GF-D8 (cell line): Measurements from ENCODE around the gene SFRP4.

Source experiments
- DNase-seq: peaks from one replicate; lab custom pipeline; 2025; lab: John Stamatoyannopoulos, UW

Gene SFRP4

GRCh38 chr7:37925620-37926019 lies 9.0 kb upstream of the SFRP4 start:
- DNase-seq, result no peak

DNA sequence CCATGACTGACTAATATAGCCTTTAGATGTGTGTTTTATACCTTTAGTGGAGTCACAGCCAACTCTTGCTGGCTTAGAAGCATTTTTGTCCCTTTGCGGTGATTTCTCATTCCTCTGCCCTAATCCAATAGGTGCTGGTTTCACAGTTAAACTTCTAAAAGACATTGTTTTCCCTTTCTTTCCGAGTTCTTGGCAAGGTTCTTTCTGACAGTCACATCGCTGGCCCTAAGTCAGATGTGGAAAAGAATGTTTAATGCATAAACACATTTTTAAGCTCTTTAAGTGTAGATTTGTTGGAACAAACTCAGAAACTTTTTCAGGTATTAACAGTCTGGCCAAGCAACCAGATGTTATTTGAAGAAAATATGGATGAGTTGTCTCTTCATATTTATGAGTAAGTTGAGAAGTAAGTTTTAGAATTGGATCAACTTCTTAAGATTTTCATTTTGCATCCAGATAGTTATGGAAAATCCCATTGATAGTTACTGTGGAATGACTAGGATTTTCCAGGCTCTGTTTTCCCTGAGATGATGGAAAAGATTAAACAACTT lies 7.9 kb upstream of the SFRP4 start:
- DNase-seq, result no peak

DNA sequence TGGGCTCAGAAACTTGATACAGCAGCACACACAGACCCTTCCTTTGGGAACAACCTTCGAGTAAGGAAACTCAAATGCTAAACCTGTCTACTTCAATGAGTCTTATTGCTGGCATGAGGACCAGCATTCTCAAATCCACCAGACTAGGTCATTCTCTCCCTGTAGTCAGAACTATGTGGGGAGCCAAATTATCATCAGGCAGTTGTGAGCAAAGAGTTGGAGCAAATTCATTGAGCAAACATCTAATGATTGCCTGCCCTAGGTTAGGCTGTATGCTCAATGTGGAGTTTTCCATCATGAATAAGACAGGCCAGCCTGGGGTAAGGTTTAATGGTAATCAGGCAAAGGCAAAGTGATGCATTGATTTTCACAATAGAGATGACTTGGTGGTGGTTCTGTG lies 7.4 kb upstream of the SFRP4 start:
- DNase-seq, result no peak

DNA sequence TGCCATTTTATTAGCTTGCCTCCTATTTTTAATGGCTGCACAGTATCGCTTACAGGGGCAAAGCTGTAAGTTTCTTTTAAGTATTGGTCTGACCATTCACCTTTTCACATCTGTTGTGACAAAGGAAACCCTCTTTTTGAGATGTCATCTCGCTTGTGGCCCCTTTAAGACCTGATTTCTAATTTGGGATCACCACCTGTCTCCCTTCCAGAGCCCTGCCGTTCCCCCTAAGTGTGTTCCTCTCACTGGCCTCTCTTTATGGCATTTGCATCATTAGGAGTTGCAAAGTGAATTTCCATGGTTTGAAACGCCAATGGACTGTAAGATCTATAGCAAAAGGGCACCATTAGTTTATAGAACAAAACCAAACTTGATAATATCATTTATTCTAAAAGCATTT lies 5.3 kb upstream of the SFRP4 start:
- DNase-seq, result no peak

GRCh38 chr7:37920849-37921805 lies 4.5 kb upstream of the SFRP4 start:
- DNase-seq, result peak; percentile 35

DNA sequence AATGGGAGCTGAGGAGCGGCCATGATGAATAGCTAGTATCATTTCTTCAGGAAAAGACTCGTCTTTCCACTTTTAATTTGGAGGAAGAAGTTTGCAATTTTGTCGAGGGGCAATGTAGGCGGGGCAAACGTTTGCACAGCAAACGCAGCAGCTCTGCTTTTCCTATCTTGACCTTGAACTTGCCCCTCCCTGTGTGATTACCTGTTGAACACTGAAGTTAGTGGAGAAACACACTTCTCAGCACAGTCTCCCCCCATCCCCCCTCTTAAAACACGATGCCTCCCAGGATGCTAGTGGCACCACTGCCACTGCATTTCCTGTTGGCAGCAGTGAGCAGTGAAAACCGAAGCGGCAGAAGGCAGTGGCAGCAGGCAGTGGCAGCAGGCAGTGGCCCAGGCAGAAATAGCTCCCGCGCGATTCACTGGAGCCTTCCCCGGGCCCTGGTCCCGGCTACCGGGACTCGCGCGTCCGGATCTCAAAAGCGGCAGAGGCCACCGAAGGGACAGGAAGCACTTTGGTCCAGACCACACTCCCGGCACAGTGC lies 3.8 kb upstream of the SFRP4 start, which contains the start of gene EPDR1:
TSS of gene EPDR1 (plus strand) at position 336 of the 544 bp plus-strand sequence. CDS start 300 bp downstream, outside the sequence.
- DNase-seq, result peak; percentile 56

DNA sequence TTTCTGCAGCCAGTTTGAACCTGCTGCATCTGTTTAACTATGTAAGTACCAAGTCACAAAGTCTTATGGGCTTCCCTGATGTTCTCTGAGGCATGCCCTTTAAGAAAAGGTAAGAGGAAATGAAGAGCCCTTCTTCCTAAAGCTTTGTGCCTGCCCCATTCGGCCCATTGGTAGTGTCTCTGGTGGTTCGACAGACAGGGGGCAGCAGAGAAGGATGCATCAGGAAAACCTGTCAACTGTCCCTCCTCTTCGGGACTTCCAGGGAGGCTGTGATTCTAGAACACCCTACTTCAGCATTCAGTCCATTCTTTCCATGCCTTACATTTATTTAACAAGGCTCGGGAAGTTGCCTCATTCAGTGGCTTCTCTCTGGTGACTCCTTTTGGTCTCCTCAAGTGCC lies 1.9 kb upstream of the SFRP4 start:
- DNase-seq, result no peak

DNA sequence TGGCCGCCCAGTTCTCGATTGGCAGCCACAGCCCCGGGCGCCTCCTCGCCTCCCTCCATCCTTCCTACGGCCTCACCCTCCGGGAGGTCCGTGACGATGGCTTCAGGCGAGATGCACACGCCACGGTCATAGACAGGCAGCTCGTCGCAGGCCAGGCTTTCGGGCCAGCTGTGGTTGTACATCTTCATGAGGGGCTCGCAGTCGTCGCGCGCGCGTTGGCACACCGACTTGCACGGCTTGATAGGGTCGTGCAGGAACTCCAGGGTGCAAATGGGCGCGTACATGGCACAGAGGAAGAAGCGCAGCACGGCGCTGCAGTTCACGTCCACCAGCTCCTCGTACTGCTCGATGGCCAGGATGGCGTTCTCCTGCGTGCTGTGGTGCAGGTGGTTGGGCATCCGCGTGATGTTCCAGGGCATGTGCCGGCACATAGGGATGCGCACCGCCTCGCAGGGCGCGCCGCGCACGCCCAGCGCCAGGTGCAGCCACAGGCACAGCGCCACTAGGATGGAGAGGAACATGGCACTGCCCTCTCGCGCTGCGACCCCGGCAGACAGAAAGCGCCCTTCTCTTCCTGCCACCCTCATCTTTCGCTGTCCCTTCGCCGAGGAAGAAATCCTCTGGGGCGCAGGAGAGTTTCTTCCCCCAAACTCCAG lies 472 bp downstream of the SFRP4 start:
- DNase-seq, result no peak

- DNase-seq, result no peak
Observed at GRCh38 chr7:37915438-37915837, 1.2 kb downstream of the SFRP4 start.

DNA sequence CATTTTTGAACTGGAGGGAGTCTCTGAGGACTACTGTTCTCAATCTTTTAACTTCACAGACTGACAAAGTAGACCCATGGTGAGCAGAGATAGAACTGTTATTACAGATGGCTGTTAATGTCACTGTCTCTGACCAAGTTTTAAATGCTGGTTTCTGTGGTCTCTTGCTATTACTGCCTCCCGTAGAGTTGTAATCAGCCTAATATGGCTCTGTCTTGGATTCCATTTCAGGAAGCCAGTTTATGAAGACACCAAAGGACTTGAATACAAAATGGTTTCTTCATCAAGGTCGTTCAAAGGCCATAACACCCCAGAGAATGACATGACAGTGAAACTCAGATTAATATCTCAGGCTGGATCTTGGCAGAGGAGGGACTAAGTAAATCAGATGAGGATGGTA lies 3.9 kb downstream of the SFRP4 start:
- no peak for DNase-seq

GRCh38 chr7:37908221-37908788 lies 8.3 kb downstream of the SFRP4 start:
- no peak for DNase-seq

- no peak for DNase-seq
Observed at GRCh38 chr7:37901890-37902524, 14.6 kb downstream of the SFRP4 start.

DNA sequence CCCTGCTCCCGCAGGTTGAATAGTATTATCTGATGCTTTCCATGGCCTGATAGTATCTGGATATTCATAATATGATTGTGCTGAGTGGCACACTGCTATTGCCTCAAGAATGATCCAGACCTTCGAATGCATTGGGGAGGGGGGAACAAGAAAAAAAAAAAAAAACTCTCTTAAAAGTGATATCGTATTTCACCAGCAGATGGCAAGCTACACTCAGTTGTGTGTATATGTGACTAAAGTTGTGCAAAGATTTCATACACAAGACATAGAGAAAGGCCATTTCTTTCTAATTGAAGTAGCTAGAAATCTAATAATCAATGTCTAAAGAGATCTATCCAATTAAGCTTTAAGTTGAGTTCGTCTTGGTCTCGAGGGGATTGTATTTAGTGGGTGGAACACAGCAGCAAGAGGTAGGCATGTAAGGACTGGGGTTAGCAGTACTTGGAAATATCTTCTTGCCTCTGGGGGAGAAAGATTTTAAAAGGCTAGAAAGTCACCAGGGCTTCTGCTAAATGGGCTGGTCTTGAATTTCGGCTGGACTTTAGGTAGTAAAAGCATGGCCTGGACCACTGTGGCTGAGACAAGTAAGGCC lies 15.3 kb downstream of the SFRP4 start:
- no peak for DNase-seq

- DNase-seq, result no peak
Observed at GRCh38 chr7:37899712-37900247, 16.8 kb downstream of the SFRP4 start.

- no peak for DNase-seq
Observed at GRCh38 chr7:37894671-37895070, 21.9 kb downstream of the SFRP4 start.

DNA sequence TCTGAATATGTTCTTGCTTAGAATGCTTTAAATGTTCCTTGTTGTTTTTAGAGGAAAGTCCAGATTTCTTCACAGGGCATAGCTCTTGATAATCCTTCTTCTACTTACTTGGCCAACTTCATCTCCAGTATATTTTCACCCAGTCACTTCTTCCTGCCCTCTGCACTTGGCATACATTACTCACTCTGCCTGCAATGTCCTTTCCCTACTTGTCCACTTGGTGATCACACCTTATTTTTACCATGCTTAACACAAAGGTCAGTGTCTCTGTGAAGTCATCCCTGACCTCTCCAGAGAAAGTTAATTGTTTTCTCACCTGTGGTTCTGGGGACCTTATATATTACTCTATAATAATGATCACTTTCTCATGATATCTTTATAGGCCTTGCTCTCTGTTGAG lies 23.3 kb downstream of the SFRP4 start:
- no peak for DNase-seq

GRCh38 chr7:37882086-37882485 lies 34.5 kb downstream of the SFRP4 start:
- DNase-seq, result no peak
